Breast epithelium (tissue), 4 donors: ENCODE data around the gene WAC. TPM values are rescaled to one million over a fixed set of nuclear protein-coding genes. Genes with fewer than 3 reads are reported as not detected.

Experiments
- DNase-seq, 2 donors: peaks; one replicate each; pipeline ENCODE4 v3.0.0-alpha.2; 2019; ENCODE audit warnings: low spot score in 2 of 2
- H3K27ac ChIP-seq, 2 donors: fragments of 200-600 bp; sonication (generic) in 1 of 2; one replicate each; pipeline ENCODE4 v1.5.1; 2016 to 2019; ENCODE audit warnings: mild to moderate bottlenecking in 1 of 2
- H3K27me3 ChIP-seq, 2 donors: fragments of 200-600 bp; sonication (generic) in 1 of 2; one replicate each; pipeline versions ENCODE4 v1.5.1 to v1.6.0; 2017 to 2019; ENCODE audit warnings: control low read depth in 1 of 2, mild to moderate bottlenecking in 1 of 2
- H3K36me3 ChIP-seq: fragments of 200-600 bp; one replicate; pipeline ENCODE4 v1.5.1; 2019
- H3K4me1 ChIP-seq, 2 donors: fragments of 200-600 bp; sonication (generic); one replicate each; pipeline ENCODE4 v1.5.1; 2016 to 2019; ENCODE audit warnings: control low read depth in 1 of 2
- H3K4me3 ChIP-seq, 3 donors: fragments of 200-600 bp; sonication (generic); 1 replicate in 2 of 3; 2 replicates in 1 of 3; pipeline ENCODE4 v1.5.1; 2016 to 2019; ENCODE audit warnings: mild to moderate bottlenecking in 3 of 3, moderate library complexity in 2 of 3
- H3K9me3 ChIP-seq, 2 donors: fragments of 200-600 bp; sonication (generic) in 1 of 2; one replicate each; pipeline ENCODE4 v1.5.1; 2016 to 2019; ENCODE audit warnings: control low read depth in 1 of 2
- CTCF ChIP-seq, 3 donors: fragments of 450-650 bp; IDR thresholded peaks; one replicate each; pipeline ENCODE4 v1.5.1; 2016 to 2017; ENCODE audit warnings: antibody characterized with exemption in 3 of 3, mild to moderate bottlenecking in 3 of 3, moderate library complexity in 3 of 3
- POLR2A ChIP-seq: fragments of 450-650 bp; IDR thresholded peaks from one replicate; pipeline ENCODE4 v1.6.1; 2016; ENCODE audit warnings: antibody characterized with exemption, mild to moderate bottlenecking, moderate library complexity
- POLR2AphosphoS5 ChIP-seq, 3 donors: sonication (generic); formaldehyde crosslinking; IDR thresholded peaks; one replicate each; pipeline ENCODE4 v1.6.1; 2017; ENCODE audit warnings: antibody characterized with exemption in 3 of 3
- intact Hi-C: fragments of 100-400 bp; cut with DNase I; formaldehyde crosslinking; loops from one replicate; pipeline ENCODE4 v1.15.1; 2023; ENCODE audit warnings: low total_unique reads
- total RNA-seq, 3 donors: library from RNA; depleted of rRNA; stranded (reverse); fragments of >200 nt; gene quantifications; one replicate each; pipeline ENCODE4 v1.1.0, GENCODE V29; 2016

Gene WAC
- total RNA-seq, 3 donors from 2014 or later = 124 to 180 (median 142) TPM

GRCh38 chr10:28523725-28524252, 9.1 kb upstream of the WAC start:
- Histone ChIP-seq H3K4me1 (no peaks in the 10 kb centered on the region), H3K27ac (no peak overlapping the region), H3K9me3 (peaks cover 7 to 10% of the 10 kb centered on the region in 2 donors), H3K36me3 (no peaks in the 10 kb centered on the region), H3K27me3 (no peaks in the 10 kb centered on the region), H3K4me3 (no peak overlapping the region)
- intact Hi-C loops = no loop called here
- no peak for DNase-seq
- no peak for TF ChIP-seq POLR2AphosphoS5 (IDR thresholded peaks at IDR 0.05)

GRCh38 chr10:28530751-28531150, 2.2 kb upstream of the WAC start:
- Histone ChIP-seq H3K36me3 (no peaks in the 10 kb centered on the region), H3K27me3 (no peaks in the 10 kb centered on the region), H3K9me3 (no peaks in the 10 kb centered on the region), H3K27ac (no peak overlapping the region), H3K4me1 (peaks cover 0 to 5% of the 10 kb centered on the region in 2 donors), H3K4me3 (no peak overlapping the region)
- TF ChIP-seq POLR2AphosphoS5 (IDR thresholded peaks at IDR 0.05) (no peak), POLR2A (no peak), CTCF (IDR thresholded peaks at IDR 0.05) (no peak)
- DNase-seq = no peak
- intact Hi-C loops = no loop called here

GRCh38 chr10:28533186-28533564, 257 bp downstream of the WAC start:
- H3K27me3 ChIP-seq = no peaks in the 10 kb centered on the region
- H3K27ac ChIP-seq = peak overlapping the region; percentile 98 to 100
- intact Hi-C loops = no loop called here
- no peaks in the 10 kb centered on the region for H3K36me3 ChIP-seq
- TF ChIP-seq POLR2AphosphoS5 (IDR thresholded peaks at IDR 0.05) = no peak
- no peak for TF ChIP-seq CTCF (IDR thresholded peaks at IDR 0.05)
- TF ChIP-seq POLR2A = no peak
- H3K4me1 ChIP-seq = peaks cover 0 to 5% of the 10 kb centered on the region in 2 donors
- no peak for DNase-seq
- H3K4me3 ChIP-seq = peak overlapping the region; percentile 88 to 98 (median 93)
- no peaks in the 10 kb centered on the region for H3K9me3 ChIP-seq

GRCh38 chr10:28533571-28534304, 820 bp downstream of the WAC start:
- peak overlapping the region; percentile 98 to 100 for H3K27ac ChIP-seq
- TF ChIP-seq POLR2AphosphoS5 (IDR thresholded peaks at IDR 0.05) (peak in 1 of 3 donors; percentile 45), CTCF (IDR thresholded peaks at IDR 0.05) (no peak), POLR2A (no peak)
- DNase-seq = peak; percentile 49 to 61
- intact Hi-C loops = no loop called here
- no peaks in the 10 kb centered on the region for H3K27me3 ChIP-seq
- peaks cover 0 to 5% of the 10 kb centered on the region in 2 donors for H3K4me1 ChIP-seq
- H3K36me3 ChIP-seq = peaks cover under 1% of the 10 kb centered on the region
- no peaks in the 10 kb centered on the region for H3K9me3 ChIP-seq
- peak overlapping the region; percentile 88 to 98 (median 93) for H3K4me3 ChIP-seq

GRCh38 chr10:28535846-28536245, 2.9 kb downstream of the WAC start:
- Histone ChIP-seq H3K4me3 (no peak overlapping the region), H3K4me1 (peaks cover 0 to 5% of the 10 kb centered on the region in 2 donors), H3K27ac (no peak overlapping the region), H3K27me3 (no peaks in the 10 kb centered on the region), H3K9me3 (no peaks in the 10 kb centered on the region), H3K36me3 (peaks cover 5% of the 10 kb centered on the region)
- intact Hi-C loops = no loop called here
- no peak for DNase-seq
- no peak for TF ChIP-seq POLR2A
- TF ChIP-seq POLR2AphosphoS5 (IDR thresholded peaks at IDR 0.05) = no peak

GRCh38 chr10:28538595-28538994, 5.7 kb downstream of the WAC start:
- H3K4me3 ChIP-seq = no peak overlapping the region
- H3K9me3 ChIP-seq = no peaks in the 10 kb centered on the region
- intact Hi-C loops = no loop called here
- no peaks in the 10 kb centered on the region for H3K27me3 ChIP-seq
- H3K27ac ChIP-seq = no peak overlapping the region
- no peak for TF ChIP-seq POLR2AphosphoS5 (IDR thresholded peaks at IDR 0.05)
- H3K4me1 ChIP-seq = peaks cover 0 to 5% of the 10 kb centered on the region in 2 donors
- no peak for DNase-seq
- peaks cover 5% of the 10 kb centered on the region for H3K36me3 ChIP-seq
